ENCODE data around the gene TRIM67.
"Not testable (repeated sequence)": the region's sequence is repeated elsewhere in the genome, so short reads cannot be mapped to it uniquely, and the experiment has no call there.

TRIM67 gene

DNA sequence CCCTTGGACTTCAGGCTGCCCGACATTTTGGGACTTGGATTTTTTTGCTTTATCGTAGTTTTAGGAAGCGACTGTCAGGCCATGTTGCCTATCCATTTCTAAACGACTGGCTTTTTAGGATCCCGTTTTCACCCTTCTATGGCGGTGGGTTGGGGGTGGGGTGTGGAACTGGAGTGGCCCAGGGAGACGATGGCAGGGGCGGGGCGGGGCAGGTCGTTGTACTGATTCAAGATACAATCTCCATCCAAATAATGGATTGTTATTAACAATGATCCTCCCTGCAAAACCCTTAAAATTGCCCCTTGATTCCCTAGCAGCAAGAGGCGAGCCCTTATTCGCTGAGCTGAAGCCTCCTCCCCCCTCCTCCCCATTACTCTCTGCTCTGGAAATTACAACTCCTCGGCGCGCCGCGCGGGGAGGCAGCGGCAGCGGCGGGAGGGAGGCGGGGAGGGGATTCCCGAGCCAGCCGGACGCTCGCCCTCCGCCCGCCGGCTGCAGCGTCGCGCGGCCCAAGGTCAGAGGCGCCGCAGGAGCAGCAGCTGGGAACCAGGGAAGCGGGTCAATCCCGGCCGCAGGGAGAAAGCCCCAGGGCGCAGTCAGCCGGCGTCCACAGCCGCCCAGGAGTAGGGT is at the start of gene TRIM67:
TRIM67 (plus strand) TSS at position 392 of the 630 bp plus-strand sequence. CDS start 912 bp downstream, outside the sequence.
- DNase-seq (ENCODE audit: low spot score), result no peak

- DNase-seq (ENCODE audit: low spot score), result no peak
These were observed 45.1 kb upstream of the TRIM67 start for GRCh38 chr1:231116738-231117137.

DNA sequence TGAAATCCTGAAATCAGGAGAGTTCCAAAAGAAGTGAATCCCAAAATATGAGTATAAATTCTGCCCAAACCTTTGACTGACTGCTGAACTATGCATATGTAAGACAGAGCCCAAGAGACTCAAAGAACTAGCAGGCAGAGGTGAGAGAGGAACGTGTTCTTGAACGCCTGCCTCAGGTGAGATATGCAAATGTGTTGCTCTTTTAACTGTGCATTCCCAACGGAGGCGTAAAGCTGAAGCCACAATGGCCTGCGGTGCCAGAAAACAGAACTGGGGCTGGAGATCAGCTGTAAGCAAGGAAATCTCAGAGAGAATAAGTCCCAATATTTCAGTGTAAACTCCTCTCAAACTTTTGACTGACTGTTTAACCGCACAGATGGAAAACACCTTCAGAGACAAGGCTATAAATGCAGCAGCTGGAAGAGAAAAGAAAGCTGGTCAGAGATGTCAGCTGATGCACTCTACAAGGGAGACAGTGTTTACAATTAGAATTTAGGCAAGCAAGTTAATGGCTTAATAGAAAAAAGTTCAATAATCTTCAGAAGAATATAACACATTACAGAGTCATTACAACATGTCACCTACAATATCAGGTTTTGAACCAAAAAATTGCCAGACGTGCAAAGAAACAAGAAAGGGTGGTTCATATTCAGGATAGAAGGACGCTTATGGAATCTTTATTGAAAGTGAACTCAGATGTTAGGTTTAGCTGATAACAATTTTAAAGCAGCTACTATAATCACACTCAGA is 43.0 kb upstream of the TRIM67 start:
- DNase-seq (ENCODE audit: low spot score), result no peak

GRCh38 chr1:231121533-231121932 is 40.3 kb upstream of the TRIM67 start:
- DNase-seq (ENCODE audit: low spot score), result no peak

GRCh38 chr1:231122143-231122542 is 39.7 kb upstream of the TRIM67 start:
- DNase-seq (ENCODE audit: low spot score), result no peak

DNA sequence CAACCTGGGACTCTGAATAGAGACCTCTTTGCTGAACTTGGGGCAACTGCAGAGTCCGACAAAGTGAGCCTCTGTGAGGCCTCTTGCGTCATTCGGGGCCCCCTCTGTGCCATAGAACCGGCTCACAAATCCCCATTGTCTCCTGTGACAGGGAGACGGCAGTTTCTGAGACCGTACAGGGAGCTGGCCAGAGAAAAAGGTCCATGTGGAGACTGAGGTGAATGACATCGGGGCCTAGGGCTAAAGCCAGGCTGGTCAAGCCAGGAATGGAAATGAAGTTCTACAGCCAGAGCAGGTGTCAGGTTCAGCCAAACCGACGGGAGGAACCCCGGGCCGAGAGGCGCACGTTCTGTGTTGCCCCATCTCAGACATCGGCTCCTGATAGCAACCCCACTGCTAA is 37.1 kb upstream of the TRIM67 start:
- DNase-seq (ENCODE audit: low spot score), result no peak

DNA sequence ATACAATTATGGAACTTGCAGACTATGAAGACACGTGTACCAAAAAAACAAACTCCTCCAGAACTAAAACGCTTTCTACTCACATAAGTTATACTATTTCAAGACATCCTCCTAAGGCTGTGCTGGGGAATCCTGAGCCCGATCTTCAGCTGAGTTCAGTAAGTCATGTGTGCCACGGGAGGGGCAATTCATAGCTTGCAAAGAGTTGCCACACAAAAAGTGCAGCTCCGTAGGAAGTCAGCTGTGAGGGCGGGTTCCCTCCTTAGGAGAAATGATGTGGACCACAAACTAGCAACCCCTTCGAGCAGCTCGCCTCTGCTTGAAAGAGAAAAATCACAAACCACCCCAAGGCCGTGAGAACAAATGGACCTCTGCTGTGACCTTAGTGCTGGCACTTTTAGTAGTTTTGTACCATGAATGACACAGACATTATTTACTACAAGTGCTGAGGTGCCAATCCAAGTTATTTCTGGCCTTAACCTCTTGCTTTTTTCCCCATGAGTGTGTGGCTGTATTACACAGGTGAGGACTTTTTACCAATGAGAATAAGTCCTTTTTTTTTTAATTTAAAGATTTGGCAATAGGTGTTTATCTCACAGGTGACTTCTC is 35.8 kb upstream of the TRIM67 start:
- DNase-seq (ENCODE audit: low spot score), result no peak

DNA sequence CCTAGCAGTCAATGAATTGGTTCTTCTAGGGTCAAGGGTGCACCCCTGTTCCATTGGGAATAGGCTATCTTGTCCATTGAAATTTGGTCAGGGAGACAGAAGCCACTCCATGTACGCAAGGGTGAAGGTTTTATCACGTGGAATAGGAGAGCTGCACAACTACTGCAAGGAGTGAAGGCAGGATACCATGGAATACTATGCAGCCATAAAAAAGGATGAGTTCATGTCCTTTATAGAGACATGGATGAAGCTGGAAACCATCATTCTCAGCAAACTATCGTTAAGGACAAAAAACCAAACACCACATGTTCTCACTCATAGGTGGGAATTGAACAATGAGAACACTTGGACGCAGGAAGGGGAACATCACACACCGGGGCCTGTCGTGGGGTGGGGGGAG is 34.8 kb upstream of the TRIM67 start:
- DNase-seq (ENCODE audit: low spot score), result not testable (repeated sequence)

DNA sequence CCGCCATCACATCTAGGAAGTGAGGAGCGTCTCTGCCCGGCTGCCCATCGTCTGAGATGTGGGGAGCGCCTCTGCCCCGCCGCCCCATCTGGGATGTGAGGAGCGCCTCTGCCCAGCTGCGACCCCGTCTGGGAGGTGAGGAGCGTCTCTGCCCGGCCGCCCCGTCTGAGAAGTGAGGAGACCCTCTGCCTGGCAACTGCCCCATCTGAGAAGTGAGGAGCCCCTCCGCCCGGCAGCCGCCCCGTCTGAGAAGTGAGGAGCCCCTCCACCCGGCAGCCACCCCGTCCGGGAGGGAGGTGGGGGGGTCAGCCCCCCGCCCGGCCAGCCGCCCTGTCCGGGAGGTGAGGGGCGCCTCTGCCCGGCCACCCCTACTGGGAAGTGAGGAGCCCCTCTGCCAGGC is 33.4 kb upstream of the TRIM67 start:
- not testable (repeated sequence) for DNase-seq (ENCODE audit: low spot score)

DNA sequence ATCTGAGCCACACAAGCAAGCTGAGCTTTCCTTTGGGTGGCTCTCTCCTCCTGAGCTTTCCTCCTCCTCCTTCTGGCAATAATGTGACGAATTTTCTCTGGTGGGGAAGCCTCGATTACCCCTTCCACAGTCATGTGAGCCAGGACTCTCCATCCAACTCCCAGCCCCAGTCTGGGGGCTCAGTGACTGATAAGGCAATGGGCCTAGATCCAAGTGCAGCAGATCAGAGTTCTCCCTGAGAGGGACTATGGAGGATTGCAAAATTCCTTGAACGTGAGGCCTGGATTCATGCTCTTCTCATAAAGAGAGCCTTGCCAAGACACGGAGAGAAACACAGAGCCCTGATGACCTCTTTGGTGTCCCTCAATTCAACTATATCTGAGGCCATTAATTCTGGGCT is 31.3 kb upstream of the TRIM67 start:
- no peak for DNase-seq (ENCODE audit: low spot score)

DNA sequence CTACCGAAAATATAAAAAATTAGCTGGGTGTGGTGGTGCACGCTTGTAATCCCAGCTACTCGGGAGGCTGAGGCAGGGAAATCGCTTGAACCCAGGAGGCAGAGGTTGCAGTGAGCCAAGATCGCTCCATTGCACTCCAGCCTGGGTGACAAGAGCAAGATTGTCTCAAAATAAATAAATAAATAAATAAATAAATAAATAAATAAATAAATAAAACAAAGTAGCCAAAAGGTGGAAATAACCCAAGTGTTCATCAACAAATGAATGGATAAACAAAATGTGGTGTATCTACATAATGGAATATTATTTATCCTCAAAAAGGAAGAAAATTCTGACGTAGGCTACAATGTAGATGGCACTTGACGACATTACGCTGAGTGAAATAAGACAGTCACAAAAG is 29.3 kb upstream of the TRIM67 start:
- not testable (repeated sequence) for DNase-seq (ENCODE audit: low spot score)

DNA sequence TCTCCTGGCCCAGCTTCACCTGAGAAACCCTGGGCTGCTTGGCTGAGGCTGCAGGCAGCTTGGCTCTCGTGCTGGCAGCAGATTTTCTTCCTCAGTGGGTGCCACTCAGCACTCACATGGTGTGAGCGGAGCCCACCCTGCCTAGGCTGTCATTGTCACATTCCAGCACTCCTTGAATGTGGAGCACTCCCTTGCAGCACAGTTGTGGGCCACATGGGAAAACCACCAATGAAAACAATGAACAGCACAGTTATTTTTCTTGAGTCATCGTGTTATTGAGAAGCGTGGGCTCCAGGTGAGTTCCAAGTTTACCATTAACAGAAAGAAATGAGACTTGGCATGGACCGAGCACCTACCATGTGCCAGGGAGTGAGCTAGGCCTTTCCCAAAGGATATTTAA is 27.2 kb upstream of the TRIM67 start:
- no peak for DNase-seq (ENCODE audit: low spot score)

DNA sequence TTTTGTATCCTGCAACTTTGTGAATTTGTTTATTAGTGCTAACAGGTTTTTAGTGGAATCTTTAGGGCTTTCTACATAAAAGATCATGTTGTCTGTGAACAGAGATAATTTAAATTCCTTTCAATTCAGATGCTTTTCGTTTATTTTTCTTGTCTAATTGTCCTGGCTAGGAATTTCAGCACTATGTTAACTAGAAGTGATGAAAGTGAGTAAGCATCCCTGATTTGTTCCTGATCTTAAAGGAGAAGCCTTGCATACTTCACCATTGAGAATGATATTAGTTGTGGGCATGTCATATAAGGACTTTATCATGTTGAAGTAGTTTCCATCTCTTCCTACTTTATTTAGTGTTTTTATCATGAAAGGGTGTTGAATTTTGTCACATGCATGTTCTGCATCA is 23.6 kb upstream of the TRIM67 start:
- no peak for DNase-seq (ENCODE audit: low spot score)

- no peak for DNase-seq (ENCODE audit: low spot score)
These were observed 22.7 kb upstream of the TRIM67 start for GRCh38 chr1:231139125-231139649.

GRCh38 chr1:231139659-231140654 is 21.9 kb upstream of the TRIM67 start:
- DNase-seq (ENCODE audit: low spot score), result no peak

- DNase-seq (ENCODE audit: low spot score), result no peak
These were observed 17.3 kb upstream of the TRIM67 start for GRCh38 chr1:231144416-231145193.

- DNase-seq (ENCODE audit: low spot score), result no peak
These were observed 14.0 kb upstream of the TRIM67 start for GRCh38 chr1:231147896-231148295.

DNA sequence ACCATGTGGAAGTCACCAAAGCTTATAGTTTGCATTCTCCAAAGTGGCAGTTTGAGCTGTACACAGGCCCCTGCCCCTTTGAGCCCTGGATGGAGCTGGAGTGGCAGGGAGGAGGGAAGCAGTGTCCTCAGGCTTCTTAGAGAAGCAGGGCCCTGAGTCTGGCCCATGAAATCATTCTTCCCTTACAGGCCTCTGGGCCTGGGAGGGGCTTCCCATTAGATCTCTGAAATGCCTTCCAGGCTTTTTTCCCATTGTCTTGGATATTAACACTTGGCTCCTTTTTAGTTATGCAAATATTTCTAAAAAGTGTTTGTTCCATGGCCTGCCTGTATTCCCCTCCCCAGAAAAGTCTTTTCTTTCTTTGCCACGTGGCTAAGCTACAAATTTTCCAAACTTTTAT is 10.0 kb upstream of the TRIM67 start:
- no peak for DNase-seq (ENCODE audit: low spot score)

- no peak for DNase-seq (ENCODE audit: low spot score)
These were observed 8.1 kb upstream of the TRIM67 start for GRCh38 chr1:231153726-231154125.

- DNase-seq (ENCODE audit: low spot score), result no peak
These were observed 6.0 kb upstream of the TRIM67 start for GRCh38 chr1:231155808-231156207.

- DNase-seq (ENCODE audit: low spot score), result no peak
These were observed 4.5 kb upstream of the TRIM67 start for GRCh38 chr1:231157311-231157710.
